HS-27A (cell line): ENCODE results near the gene SOX6.

Experiments
- DNase-seq: peaks from one replicate; pipeline ENCODE4 v3.0.0-alpha.2; 2012; ENCODE audit warnings: low read depth, missing footprints

Gene SOX6

DNA sequence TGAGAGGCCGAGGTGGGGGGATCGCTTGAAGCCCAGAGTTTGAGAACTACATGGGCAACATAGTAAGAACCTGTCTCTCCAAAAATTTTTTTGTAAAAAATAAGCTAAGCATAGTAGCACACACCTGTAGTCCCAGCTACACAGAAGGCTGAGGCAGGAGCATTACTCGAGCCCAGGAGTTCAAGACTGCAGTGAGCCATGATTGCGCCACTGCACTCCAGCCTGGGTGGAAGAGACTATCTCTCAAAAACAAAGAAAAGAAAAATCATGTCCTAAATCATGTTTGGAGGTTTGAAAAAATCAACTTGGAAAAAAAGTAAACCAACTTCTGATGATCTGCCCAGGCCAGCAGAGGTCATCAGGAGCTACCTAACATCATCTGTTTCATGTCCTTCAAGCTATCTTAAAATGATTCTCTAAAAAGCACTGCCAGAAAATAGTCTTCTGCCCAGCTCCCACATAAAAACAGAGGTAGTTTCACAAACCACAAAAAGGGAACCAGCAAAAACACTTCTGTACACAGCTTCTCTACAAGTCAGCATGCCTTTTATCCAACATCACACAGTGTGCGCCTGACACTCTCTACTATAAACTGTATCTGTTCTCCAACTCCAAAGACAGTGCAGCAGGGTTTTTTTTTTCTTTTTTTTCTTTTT lies 165.0 kb downstream of the SOX6 start:
- no peak for DNase-seq

DNA sequence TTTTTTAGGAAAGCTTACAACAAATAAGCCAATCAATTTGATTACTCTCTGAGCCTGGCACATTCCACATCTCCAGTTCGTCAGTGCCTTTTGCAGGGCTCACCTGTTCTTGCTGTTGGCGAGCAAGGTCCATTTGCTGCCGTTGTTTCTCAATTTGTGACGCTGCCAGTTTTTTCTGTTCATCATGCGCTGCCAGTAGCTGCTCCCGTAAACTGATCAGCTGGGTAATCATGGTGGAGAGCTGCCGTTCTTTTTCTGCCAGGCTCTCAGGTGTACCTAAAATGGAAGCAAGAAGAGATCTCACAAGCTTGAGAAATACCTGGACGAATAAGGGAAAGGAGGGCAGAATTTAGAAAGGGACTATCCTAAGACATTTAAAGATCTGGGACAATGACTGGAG lies 169.7 kb downstream of the SOX6 start:
- DNase-seq, result no peak

DNA sequence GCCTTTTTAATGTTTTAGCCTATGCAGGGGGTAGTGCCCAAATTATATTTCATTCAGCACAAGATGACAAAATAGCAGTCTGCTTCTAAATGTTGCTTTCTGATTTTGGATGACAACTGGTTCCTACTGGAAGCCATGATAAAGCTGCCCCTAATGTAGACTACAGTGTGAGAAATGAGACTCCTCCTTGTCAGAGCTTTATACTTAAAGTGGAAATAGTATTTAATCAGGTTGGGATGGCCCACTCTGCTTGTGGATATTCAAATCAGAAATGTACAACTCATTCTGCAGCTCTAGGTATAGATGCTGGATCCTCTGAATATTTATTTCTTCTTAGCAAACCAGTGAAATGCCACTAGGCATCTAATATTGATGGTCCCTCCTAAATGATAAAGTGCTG lies 171.3 kb downstream of the SOX6 start:
- no peak for DNase-seq

DNA sequence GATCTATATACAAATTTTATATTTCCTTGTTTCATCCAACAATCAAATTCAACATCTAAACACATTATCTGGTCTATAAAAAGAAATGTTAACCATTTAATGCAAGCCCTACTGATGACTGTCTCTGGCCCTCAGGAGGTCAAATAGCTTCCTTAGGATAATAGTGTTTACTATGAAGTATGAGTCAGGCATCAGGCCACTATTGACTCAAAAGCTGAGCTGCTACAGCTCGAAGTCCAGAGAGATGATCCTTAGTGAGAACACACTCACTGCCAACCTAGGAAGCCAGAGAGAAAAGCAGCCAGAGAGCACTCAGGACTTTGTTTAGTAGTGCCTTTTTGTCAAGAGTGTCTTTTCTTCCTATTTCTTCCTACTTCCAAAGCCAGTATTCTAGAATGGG lies 171.8 kb downstream of the SOX6 start:
- no peak for DNase-seq

DNA sequence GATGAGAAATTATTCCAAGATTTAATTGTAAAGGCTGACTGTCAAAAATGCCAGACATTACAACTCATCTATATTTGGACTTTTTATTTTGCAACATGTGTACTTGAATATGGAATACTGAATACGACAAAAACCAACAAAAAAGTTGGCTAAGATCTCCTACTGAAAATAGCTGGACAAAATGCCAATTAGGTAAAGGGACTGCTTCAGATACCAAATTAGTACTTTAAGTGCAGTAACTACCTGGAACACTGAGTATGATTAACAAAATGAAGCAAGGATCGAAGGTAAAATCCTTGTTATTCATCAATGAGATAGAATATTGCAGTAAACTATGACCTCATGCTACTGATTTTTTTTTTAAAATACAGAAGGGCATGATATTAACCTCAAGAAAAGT lies 173.8 kb downstream of the SOX6 start:
- DNase-seq, result no peak

DNA sequence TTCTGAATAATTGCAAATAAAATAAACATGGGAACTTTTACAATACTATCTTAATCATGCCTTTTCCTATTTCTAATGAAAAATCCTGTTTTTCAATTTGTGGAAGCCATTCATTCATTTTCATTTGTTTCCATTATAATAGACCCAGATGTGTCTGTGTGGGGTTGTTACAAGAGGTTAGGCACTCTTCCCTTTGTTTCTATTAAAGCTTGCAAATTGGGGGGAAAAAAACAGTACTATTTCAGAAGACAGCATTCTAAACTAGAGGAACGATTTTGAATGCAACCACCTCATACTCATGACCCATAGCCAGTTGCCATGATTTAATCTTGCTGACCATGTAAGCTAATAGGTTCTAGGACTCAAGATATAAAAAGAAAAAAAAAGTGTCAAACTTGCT lies 175.5 kb downstream of the SOX6 start:
- no peak for DNase-seq

DNA sequence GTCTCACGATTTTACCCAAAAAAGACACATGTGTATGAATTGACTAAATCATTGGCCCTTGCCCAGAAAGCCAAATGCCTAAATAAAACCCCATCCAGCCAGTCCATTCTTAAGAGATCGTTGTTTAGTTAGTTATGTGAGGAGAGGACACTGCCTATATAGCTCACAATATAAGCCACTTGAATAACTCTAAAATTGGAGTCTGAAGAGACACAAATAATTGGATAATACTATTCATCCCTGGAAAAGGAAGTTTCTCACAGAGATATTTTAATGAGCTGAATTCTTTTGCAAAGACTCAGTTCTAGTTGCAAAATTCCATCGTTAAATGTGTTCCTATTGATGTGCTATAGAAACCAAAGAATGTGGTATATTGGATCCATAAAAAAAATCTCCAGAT lies 176.7 kb downstream of the SOX6 start:
- no peak for DNase-seq

DNA sequence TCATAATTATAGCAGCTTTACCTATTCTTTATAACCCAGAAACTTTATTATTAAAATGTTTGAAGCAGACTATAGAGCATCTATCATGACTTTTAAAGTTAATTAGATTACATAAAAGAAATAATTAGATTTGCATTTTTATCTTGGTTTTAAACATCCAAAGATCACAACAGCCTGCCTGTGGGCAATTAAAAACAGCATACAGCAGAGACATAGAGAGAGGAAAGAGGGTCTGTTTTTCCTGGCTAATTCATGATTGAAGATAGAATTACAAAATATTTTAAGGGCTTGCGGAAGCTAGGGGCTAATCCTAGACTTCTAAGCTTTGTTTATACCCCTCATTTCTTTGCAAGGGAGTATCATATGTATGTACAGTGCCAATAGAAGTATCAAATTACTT lies 178.1 kb downstream of the SOX6 start:
- no peak for DNase-seq

DNA sequence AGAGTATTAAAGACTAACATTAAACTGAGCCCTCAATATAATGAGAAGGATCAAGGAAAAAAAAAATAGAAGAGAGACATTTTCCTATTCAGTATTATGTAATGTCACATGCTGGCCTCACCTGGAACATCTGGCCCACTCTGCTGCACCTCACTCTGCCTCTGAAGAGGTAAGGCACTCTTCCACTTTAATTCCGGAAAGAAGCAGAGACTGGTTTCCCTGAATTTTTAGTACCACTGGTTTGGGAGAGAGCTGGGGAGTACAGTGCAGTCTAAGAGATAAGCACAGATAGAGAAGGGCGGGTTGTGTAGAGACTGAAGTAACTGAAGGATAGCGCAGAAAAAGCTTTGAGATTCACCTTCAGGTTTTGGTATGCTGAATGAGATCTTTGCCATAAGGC lies 178.7 kb downstream of the SOX6 start:
- no peak for DNase-seq

DNA sequence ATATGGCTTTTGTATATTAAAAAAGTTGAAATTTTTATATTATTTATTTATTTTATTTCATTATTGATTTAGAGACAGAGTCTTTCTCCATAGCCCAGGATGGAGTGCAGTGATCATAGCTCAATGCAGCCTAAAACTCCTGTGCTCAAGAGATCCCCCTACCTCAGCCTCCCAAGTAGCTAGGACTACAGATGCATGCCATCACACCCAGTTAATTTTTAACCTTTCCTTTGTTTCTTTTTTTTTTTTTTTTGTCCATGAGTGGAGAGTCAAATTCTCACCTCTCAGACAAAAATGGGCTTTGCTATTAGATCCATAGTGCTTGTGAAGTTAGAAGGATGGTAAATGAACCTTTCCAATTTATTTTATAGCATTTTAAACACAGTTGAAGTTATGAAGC lies 182.5 kb downstream of the SOX6 start:
- no peak for DNase-seq

DNA sequence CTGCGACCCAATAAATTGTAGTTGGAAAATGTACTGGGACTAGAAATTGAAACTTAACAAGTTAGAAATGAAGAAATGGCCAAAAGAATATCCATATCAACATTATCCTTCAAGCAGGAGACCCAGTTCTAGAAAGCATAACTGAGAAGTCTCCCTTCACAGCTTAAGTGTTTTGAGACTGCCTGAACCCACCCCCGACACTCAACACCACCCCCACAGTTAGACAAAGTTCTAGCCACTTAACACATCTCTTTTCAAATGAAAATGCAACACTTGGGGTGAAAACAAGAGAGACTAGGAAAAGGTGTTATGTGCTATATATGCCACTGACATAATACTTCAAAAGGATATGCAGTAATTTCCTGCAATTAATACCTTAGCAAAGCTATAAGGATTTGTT lies 184.5 kb downstream of the SOX6 start:
- DNase-seq, result no peak

DNA sequence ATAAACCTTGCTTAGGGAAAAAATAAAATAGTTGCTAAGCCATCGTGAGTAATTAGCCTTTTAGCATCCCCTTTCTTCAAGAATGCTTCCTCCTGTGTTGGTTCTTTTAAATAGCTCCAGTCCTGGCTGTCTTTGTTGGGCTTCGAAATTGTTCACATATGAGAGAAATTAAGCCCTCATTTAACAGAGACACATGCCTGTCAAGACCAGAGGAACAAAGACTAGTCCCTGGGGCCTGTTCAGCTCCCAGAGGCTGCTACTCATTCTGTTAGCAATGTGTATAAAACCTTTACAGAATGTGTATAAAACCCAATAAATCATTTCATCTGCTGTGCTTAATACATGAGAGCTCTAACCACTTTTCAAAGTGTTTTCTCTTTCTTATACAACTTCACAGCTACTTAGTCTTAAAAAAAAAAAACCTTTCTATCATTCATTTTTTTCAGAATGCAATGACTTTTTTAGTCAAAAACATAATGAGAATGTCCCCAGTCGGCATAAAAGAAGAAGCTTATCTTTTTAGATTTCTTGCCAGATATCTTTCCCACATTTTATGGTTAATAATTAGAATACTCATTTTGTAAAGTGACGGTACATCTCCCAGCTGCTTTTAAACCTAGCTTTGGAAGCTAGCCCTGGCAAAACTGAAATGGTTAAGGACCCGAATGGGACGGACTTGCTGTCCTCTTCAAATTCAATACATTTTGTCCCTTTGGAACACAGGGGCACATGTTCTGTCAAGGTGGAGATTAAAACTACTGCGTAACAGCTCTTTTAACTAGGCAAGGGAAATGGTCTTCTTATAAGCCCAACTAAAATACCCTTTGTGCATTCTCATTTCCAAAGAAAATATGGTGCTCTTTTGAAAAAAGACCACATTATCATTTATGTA lies 186.1 kb downstream of the SOX6 start:
- no peak for DNase-seq

DNA sequence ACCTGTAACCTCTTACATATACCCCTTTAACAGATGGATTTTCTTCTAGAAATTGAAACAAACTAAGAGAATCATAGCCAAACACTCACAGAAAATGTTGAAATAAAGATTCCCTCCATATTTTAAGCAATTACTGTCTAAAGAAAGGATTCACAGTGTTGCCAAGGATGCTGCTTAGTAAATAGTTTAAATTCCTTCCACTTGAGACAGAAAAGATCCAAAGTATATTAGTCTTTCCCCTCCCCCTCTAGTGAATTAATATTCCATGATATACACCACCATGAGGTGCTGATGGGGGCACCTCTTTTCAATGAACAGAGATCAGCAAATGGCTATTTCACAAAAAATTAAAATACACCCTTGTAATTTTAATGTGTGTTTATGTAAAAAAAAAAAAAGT lies 186.8 kb downstream of the SOX6 start:
- no peak for DNase-seq

DNA sequence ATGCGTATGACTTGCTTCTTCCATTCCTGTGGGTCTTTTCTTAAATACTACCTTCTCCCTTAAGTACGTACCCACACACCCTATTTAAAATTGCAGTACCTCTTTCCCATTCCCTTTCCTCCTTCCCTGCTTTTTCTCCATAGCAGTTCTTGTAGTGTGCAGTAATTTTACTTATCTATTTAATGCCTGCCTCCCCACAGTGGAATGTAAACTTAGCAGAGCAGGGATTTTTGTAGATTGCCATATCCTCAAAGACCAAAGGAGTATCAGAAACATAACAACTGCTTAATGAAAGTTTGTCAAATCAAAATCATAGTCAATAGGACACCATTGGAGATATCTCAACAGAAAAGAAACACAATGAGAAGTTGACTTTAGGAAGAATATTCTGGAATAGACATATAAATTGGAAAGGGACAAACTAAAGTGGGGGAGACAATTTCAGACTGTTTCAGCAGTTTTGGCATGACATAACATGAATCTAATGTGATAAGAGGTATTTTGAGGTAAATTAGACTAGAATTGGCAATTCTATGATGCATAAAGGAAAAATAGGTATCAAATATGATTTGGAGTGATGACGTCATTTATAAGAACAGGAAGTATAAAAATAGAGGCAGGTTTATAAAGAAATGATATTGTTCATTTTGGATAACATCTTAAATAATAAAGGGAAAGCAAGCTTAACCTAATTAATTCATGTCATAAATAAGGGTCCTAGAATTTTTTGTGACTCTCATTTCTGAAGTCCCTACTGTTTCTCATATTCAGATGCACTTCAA lies 188.4 kb downstream of the SOX6 start:
- no peak for DNase-seq

DNA sequence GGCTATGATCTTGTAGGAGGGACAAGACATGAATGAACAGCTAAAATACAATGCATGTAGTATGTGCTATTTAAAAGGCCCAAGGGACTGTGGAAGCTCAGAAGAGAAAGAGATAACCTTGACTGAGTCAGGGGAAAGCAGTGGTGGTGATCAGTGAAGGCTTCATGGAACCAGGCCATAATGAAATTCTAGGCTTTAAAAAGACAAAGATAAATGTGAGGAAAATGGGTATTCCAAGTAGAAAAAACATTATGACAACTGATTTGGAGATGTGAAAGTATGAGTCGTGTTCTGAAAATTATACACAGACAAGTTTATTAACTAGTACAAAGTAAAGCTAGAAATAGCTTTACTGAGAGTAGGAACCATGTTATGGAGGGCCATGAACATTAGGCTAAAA lies 189.8 kb downstream of the SOX6 start:
- DNase-seq, result no peak

DNA sequence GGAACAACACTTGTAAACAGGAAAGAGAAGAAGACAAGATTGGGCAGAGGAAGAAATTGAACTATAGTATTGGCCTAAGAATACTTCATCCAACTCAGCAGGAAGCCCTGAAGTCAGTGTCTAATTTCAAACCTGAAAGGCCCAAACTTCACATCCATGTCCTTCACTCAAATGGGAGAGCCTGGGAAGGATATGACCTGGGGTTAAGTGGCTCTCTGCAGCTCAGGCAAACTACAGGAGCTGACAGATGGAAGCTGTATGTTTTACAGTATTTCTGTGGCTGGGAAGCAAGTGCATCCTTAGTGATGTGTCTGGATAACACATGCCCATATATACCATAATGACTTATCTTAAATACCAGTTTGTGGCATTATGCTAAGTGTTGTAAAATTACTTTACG lies 196.2 kb downstream of the SOX6 start:
- no peak for DNase-seq

DNA sequence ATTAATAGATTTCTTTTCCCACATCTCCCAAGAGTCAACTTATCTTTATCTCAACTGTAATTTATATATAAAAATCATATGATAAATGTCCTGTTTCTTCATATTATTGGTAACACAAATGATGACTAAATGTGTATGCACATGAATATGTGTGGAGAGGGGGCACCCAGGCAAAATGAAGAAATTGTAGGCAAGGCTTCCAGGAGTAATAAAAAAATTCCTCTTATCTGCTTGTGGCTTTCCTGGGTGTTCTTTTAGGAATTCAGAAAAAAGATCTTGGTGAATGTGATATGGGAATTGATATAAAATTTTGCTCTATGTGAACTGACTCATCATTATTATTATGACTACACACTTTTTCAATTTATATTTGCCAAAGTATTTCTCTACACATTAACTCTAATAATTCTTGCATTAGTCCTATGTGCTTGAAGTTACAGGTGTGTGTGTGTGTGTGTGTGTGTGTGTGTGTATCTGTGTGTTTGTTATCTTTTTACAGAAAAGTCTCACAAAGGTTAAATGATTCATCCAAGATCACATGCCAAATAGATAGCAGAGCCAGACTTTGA lies 197.8 kb downstream of the SOX6 start:
- no peak for DNase-seq

DNA sequence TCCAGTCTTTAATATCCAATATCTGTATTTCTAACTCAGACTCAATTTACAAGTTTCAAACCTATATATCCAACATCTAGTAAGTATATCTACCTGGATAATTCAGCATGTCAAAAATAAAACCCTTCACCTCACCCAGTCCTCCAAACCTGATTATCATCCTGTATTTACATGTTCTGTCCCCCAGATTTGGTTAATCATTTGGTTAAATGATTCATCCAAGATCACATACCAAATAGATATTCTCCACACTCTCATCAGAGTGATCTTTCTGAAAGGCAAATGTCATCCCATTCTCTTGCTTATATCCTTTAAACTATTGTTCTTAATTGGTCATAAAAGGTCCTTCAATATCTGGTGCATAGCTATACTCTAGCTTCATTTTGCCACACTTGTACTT lies 199.0 kb downstream of the SOX6 start:
- no peak for DNase-seq

DNA sequence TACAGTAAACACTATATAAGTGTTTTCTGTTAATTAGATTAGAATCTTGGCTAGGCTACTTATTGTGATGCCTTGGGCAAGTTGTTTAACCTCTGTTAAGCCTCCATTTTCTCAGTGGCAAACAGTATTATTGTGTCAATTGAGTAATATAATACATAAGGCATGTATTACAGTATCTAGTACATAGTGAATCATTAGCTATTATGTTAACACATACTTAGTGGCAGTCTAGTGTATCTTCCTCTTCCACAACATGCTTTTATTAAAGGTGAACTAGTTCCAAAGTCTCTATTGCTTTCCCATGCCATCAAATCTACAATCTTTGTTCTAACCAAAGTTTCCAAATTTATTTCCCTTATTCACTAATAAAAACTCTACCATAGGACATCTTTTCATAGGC lies 200.9 kb downstream of the SOX6 start:
- no peak for DNase-seq

DNA sequence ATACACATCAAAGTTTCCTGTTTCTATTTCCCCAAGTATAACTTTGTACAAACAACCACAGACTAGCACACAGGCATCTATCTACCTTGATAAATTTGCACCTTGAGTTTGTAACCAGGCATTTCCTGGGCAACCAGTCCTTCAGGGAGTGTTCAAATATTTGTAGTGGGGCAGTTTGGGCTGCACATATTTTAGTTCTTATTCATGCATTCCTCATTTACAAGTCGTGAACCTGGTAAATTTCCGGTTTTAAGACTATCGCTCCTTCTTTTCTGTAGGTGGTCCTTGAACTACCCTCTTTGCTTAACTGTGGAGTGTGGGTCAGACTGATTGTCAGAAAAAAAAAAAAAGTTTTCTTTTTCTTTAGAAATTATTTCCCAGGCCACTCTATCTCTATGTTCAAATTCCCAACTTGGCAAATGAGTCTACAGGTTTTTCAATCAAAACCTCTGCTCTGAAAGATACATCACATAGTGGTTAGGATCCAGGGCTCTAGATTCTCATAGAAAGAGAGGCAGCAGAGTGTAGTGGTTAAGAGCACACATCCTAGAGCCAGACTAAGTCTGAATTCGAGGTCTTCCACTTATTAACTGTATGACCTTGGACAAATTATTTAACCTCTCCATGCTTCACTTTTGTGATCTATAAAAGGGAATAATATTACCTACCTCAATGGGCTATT lies 201.5 kb downstream of the SOX6 start:
- peak; percentile 76 for DNase-seq

DNA sequence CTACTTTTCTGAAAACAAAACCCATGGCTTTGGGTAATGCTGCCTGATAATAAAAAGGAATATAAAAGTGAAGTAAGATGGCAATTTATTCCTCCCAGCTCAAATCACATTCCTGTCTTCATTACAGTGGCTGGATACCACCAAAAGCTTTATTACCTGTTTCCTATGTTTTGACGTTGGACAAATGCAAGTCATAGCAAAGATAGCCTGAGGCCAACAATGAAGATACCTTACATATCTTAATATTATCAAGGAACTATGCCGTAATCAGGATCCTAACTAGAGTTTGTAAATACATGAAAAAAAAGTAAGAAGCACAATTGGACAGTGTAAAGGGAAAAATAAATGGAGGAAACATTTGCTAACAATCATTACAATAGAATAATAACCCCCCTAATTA lies 202.4 kb downstream of the SOX6 start:
- DNase-seq, result no peak

DNA sequence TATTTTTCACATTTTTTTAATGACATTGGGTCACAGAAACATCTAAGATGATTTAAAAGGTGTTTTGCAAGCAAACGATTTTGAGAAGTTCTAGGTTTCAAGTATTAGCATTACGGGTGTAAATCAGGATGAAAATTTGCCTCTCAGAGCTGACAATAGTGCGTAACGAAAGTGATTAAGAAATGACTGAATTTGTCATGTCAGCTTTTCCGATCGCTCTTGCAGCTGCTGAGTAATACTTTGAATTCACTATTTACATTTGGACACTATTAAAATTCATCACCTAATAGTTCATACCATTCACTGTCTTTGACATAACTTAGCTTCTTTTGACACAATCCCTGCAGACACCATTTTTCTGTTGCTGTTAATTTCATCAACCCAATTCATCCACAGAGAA lies 205.2 kb downstream of the SOX6 start:
- DNase-seq, result no peak
